Measurements from ENCODE around the gene CBL. TPM values are rescaled to one million over a fixed set of nuclear protein-coding genes. Genes with fewer than 3 reads are reported as not detected.

Gene CBL
- total and polyA plus RNA-seq, 2 experiments from 2014 or later = 31.6 to 67.6 TPM

DNA sequence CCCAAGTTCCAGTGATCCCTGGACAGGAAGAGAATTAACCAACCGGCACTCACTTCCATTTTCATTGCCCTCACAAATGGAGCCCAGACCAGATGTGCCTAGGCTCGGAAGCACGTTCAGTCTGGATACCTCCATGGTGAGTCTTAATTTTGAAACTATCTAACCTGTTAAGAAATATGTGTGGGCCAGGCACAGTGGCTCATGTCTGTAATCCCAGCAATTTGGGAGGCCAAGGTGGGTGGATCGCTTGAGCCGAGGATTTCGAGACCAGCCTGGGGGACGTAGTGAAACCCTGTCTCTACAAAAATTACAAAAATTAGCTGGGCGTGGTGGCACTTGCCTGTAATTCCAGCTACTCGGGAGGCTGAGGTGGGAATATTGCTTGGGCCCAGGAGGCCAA is 79.3 kb downstream of the CBL start:
- Histone ChIP-seq H3K9me2 (ENCODE audit: insufficient read depth) (no peaks in the 10 kb centered on the region), H2AFZ (no peak overlapping the region), H3K27ac (ENCODE audit: low read depth) (no peak overlapping the region), H3F3A (replicated peaks; ENCODE audit: low read depth) (0 out of 2 replicates have a peak, but pooled peaks cover 3% of the 10 kb centered on the region), H3K36me3 (ENCODE audit: insufficient read depth) (peaks cover 30% of the 10 kb centered on the region), H3K79me2 (replicated peaks; ENCODE audit: insufficient read depth) (no peaks in the 10 kb centered on the region; the same call in none of the 2 replicates), H4K20me1 (replicated peaks; ENCODE audit: insufficient read depth) (peaks cover 11% of the 10 kb centered on the region), H3K4me2 (no peak overlapping the region), H3K27me3 (ENCODE audit: insufficient read depth) (no peaks in the 10 kb centered on the region), H3K4me1 (ENCODE audit: insufficient read depth) (no peaks in the 10 kb centered on the region), H3K4me3 (no peak overlapping the region)
- Mint-ChIP-seq H3K4me1 (no peaks in the 10 kb centered on the region), H3K9me3 (no peaks in the 10 kb centered on the region; the same call in 2 of the 3 replicates), H3K36me3 (ENCODE audit: low read depth) (peaks cover 53% of the 10 kb centered on the region), H3K4me3 (no peak overlapping the region), H3K27me3 (ENCODE audit: insufficient read depth, low read depth, poor library complexity) (peaks cover 6% of the 10 kb centered on the region), H3K27ac (no peak overlapping the region)
- ATAC-seq = no peak
- no peak for DNase-seq (ENCODE audit: low spot score)
- TF ChIP-seq JUNB (IDR thresholded peaks at IDR 0.05; ENCODE audit: unreplicated experiment) (no peak), POLR2AphosphoS5 (IDR thresholded peaks at IDR 0.05; ENCODE audit: low read depth) (no peak), ZNF462 (CRISPR knock-in tag; IDR thresholded peaks at IDR 0.05) (no peak), NANOG (IDR thresholded peaks at IDR 0.05; ENCODE audit: borderline replicate concordance) (no peak), CTCF (conservative IDR thresholded peaks at IDR 0.05; ENCODE audit: low read depth in 2 of 2) (no peak), STAT1 (IDR thresholded peaks at IDR 0.05; ENCODE audit: unreplicated experiment) (no peak), EZH2 (IDR thresholded peaks at IDR 0.05; ENCODE audit: low read depth, unreplicated experiment) (no peak), CREB1 (CRISPR knock-in tag; IDR thresholded peaks at IDR 0.05; ENCODE audit: low read depth) (no peak), ZNF331 (CRISPR knock-in tag; IDR thresholded peaks at IDR 0.05; ENCODE audit: low read depth) (no peak), EZH2phosphoT487 (IDR thresholded peaks at IDR 0.05; ENCODE audit: unreplicated experiment) (no peak), ZNF114 (CRISPR knock-in tag; IDR thresholded peaks at IDR 0.05) (no peak)
- TF ChIP-seq, protein P1, sequence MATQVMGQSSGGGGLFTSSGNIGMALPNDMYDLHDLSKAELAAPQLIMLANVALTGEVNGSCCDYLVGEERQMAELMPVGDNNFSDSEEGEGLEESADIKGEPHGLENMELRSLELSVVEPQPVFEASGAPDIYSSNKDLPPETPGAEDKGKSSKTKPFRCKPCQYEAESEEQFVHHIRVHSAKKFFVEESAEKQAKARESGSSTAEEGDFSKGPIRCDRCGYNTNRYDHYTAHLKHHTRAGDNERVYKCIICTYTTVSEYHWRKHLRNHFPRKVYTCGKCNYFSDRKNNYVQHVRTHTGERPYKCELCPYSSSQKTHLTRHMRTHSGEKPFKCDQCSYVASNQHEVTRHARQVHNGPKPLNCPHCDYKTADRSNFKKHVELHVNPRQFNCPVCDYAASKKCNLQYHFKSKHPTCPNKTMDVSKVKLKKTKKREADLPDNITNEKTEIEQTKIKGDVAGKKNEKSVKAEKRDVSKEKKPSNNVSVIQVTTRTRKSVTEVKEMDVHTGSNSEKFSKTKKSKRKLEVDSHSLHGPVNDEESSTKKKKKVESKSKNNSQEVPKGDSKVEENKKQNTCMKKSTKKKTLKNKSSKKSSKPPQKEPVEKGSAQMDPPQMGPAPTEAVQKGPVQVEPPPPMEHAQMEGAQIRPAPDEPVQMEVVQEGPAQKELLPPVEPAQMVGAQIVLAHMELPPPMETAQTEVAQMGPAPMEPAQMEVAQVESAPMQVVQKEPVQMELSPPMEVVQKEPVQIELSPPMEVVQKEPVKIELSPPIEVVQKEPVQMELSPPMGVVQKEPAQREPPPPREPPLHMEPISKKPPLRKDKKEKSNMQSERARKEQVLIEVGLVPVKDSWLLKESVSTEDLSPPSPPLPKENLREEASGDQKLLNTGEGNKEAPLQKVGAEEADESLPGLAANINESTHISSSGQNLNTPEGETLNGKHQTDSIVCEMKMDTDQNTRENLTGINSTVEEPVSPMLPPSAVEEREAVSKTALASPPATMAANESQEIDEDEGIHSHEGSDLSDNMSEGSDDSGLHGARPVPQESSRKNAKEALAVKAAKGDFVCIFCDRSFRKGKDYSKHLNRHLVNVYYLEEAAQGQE (IDR thresholded peaks at IDR 0.05; ENCODE audit: unreplicated experiment) = no peak
- TF ChIP-seq, protein P2, sequence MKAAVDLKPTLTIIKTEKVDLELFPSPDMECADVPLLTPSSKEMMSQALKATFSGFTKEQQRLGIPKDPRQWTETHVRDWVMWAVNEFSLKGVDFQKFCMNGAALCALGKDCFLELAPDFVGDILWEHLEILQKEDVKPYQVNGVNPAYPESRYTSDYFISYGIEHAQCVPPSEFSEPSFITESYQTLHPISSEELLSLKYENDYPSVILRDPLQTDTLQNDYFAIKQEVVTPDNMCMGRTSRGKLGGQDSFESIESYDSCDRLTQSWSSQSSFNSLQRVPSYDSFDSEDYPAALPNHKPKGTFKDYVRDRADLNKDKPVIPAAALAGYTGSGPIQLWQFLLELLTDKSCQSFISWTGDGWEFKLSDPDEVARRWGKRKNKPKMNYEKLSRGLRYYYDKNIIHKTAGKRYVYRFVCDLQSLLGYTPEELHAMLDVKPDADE (IDR thresholded peaks at IDR 0.05) = no peak

All from GM23338 (cell line).